SK-N-SH treated with all-trans-retinoic acid at 6 μM for 48 hours (cell line): ENCODE results near the gene NCAM2.

ENCODE experiments used
- ATAC-seq: fragments of 200-7000 bp; cut with Tn5 transposase; 3 replicates; pipeline ENCODE4 v1.9.1; 2020; ENCODE audit warnings: mild to moderate bottlenecking, moderate library complexity
- ARNTL ChIP-seq: fragments of 450-650 bp; formaldehyde crosslinking; IDR thresholded peaks from 2 replicates; pipeline ENCODE4 v1.5.0; 2020; ENCODE audit warnings: low read depth, mild to moderate bottlenecking, moderate library complexity, borderline replicate concordance
- BACH2 ChIP-seq: fragments of 250-450 bp; sonication (Bioruptor Pico); IDR thresholded peaks from 2 replicates; pipeline ENCODE4 v1.9.0; 2021; ENCODE audit warnings: mild to moderate bottlenecking, borderline replicate concordance
- CSDC2 ChIP-seq: fragments of 250-450 bp; sonication (Bioruptor Pico); IDR thresholded peaks from 2 replicates; pipeline ENCODE4 v1.5.0; 2020; ENCODE audit warnings: mild to moderate bottlenecking, moderate library complexity
- ESRRG ChIP-seq: fragments of 250-450 bp; sonication (Bioruptor Pico); IDR thresholded peaks from 2 replicates; pipeline ENCODE4 v1.6.1; 2021; ENCODE audit warnings: mild to moderate bottlenecking
- GLIS3 ChIP-seq: fragments of 250-450 bp; sonication (Bioruptor Pico); IDR thresholded peaks from 2 replicates; pipeline ENCODE4 v1.5.0; 2020; ENCODE audit warnings: mild to moderate bottlenecking, moderate library complexity
- ISL1 ChIP-seq: fragments of 250-450 bp; sonication (Bioruptor Pico); IDR thresholded peaks from 2 replicates; pipeline ENCODE4 v2.1.2; 2022; ENCODE audit warnings: mild to moderate bottlenecking, moderate library complexity
- OSR1 ChIP-seq: fragments of 250-450 bp; sonication (Bioruptor Pico); IDR thresholded peaks from 2 replicates; pipeline ENCODE4 v1.8.0; 2022; ENCODE audit warnings: moderate library complexity, mild to moderate bottlenecking, inconsistent platforms
- PPARA ChIP-seq: fragments of 250-450 bp; sonication (Bioruptor Pico); IDR thresholded peaks from 2 replicates; pipeline ENCODE4 v1.5.0; 2020; ENCODE audit warnings: mild to moderate bottlenecking, borderline replicate concordance
- RARB ChIP-seq: fragments of 250-450 bp; sonication (Bioruptor Pico); IDR thresholded peaks from 2 replicates; pipeline ENCODE4 v1.8.0; 2021; ENCODE audit warnings: mild to moderate bottlenecking, moderate library complexity
- SNAI2 ChIP-seq: fragments of 250-450 bp; sonication (Bioruptor Pico); IDR thresholded peaks from 2 replicates; pipeline ENCODE4 v1.5.0; 2020; ENCODE audit warnings: mild to moderate bottlenecking, moderate library complexity
- TCF4 ChIP-seq: fragments of 250-450 bp; sonication (Bioruptor Pico); IDR thresholded peaks from 2 replicates; pipeline ENCODE4 v1.8.0; 2021; ENCODE audit warnings: mild to moderate bottlenecking, moderate library complexity, borderline replicate concordance
- TOX ChIP-seq: fragments of 250-450 bp; sonication (Bioruptor Pico); IDR thresholded peaks from 2 replicates; pipeline ENCODE4 v1.8.0; 2021; ENCODE audit warnings: mild to moderate bottlenecking, moderate library complexity, borderline replicate concordance
- ZC3H10 ChIP-seq: fragments of 250-450 bp; sonication (Bioruptor Pico); IDR thresholded peaks from 2 replicates; pipeline ENCODE4 v1.5.1; 2021; ENCODE audit warnings: mild to moderate bottlenecking, moderate library complexity
- ZFP3 ChIP-seq: fragments of 250-450 bp; sonication (Bioruptor Pico); IDR thresholded peaks from 2 replicates; pipeline ENCODE4 v1.5.0; 2020; ENCODE audit warnings: mild to moderate bottlenecking, moderate library complexity
- ZFP30 ChIP-seq: fragments of 450-650 bp; formaldehyde crosslinking; IDR thresholded peaks from 2 replicates; pipeline ENCODE4 v1.5.0; 2022; ENCODE audit warnings: mild to moderate bottlenecking, moderate library complexity
- ZNF565 ChIP-seq: fragments of 450-650 bp; formaldehyde crosslinking; conservative IDR thresholded peaks from 2 replicates; pipeline ENCODE4 v1.5.0; 2020; ENCODE audit warnings: low read depth, mild to moderate bottlenecking, moderate library complexity
- ZNF70 ChIP-seq: fragments of 450-650 bp; formaldehyde crosslinking; IDR thresholded peaks from 2 replicates; pipeline ENCODE4 v1.5.0; 2020; ENCODE audit warnings: mild to moderate bottlenecking, moderate library complexity
- ZNF8 ChIP-seq: fragments of 450-650 bp; formaldehyde crosslinking; IDR thresholded peaks from 2 replicates; pipeline ENCODE4 v1.5.0; 2020; ENCODE audit warnings: mild to moderate bottlenecking, moderate library complexity
- TF ChIP-seq, protein P1 (sequence below): fragments of 250-450 bp; sonication (Bioruptor Pico); IDR thresholded peaks from 2 replicates; pipeline ENCODE4 v1.8.0; 2021; ENCODE audit warnings: low read depth, mild to moderate bottlenecking, moderate library complexity, borderline replicate concordance
- TF ChIP-seq, protein P2 (sequence below): fragments of 250-450 bp; sonication (Bioruptor Pico); IDR thresholded peaks from 2 replicates; pipeline ENCODE4 v1.5.1; 2020; ENCODE audit warnings: low read depth, mild to moderate bottlenecking, moderate library complexity
- TF ChIP-seq, protein P3 (sequence below): fragments of 250-450 bp; sonication (Bioruptor Pico); IDR thresholded peaks from 2 replicates; pipeline ENCODE4 v1.8.0; 2020; ENCODE audit warnings: mild to moderate bottlenecking, moderate library complexity, borderline replicate concordance
- TF ChIP-seq, protein P4 (sequence below): fragments of 250-450 bp; sonication (Bioruptor Pico); IDR thresholded peaks from 2 replicates; pipeline ENCODE4 v1.5.1; 2021; ENCODE audit warnings: mild to moderate bottlenecking, moderate library complexity

The NCAM2 gene

DNA sequence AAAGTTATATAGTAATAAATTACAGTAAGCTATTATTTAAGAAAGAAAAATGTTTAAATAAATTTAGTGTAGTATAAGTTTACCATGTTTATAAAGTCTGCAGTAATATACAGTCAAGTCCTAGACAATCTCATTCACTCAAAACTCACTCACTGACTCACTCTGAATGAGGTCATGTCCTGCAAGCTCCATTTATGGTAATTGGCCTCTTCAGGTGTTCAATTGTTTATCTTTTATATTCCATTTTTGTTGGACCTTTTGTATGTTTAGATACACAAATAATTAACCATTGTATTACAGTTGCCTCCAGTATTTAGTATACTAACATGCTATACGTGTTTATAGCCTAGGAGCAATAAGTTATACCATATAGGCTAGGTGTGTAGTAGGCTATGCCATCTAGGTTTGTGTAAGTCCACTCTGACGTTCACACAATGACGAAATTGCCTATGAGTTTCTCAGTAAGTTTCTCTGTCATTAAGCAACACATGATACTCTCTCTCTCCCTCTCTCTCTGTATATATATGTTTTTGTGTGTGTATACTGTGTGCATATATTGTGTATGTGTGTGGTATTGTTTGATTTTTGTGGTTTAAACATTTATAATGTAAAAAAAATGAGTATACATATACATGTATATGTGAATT lies 161.2 kb downstream of the NCAM2 start:
- no peak for ATAC-seq

DNA sequence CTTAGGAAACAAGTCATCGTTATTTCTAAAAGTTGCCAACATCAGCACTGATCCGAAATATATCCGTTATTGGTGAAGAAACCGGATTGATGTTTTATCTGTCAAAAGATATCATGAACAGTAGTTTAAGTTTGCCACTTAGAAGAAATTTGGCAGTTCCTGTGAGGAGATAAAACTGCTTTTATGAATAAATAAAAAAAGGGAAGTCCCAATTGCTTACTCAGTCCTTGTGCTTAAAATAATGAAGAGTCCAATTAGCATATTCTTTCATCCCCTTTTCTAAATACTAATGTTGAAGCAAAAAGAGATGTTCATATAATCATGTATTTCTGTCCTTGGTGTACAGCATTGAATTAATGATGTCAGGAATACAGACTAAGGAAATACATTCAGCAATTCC lies 164.6 kb downstream of the NCAM2 start:
- no peak for ATAC-seq

More for the DNA sequence above, 161.2 kb downstream of the NCAM2 start:
- TF ChIP-seq GLIS3 (CRISPR knock-in tag): no peak
- no peak for TF ChIP-seq ZNF565 (CRISPR knock-in tag)
- TF ChIP-seq TCF4: no peak
- TF ChIP-seq ESRRG: no peak
- no peak for TF ChIP-seq OSR1 (CRISPR knock-in tag)
- TF ChIP-seq ARNTL (CRISPR knock-in tag): no peak
- TF ChIP-seq, protein P1, sequence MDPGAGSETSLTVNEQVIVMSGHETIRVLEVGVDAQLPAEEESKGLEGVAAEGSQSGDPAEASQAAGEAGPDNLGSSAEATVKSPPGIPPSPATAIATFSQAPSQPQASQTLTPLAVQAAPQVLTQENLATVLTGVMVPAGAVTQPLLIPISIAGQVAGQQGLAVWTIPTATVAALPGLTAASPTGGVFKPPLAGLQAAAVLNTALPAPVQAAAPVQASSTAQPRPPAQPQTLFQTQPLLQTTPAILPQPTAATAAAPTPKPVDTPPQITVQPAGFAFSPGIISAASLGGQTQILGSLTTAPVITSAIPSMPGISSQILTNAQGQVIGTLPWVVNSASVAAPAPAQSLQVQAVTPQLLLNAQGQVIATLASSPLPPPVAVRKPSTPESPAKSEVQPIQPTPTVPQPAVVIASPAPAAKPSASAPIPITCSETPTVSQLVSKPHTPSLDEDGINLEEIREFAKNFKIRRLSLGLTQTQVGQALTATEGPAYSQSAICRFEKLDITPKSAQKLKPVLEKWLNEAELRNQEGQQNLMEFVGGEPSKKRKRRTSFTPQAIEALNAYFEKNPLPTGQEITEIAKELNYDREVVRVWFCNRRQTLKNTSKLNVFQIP (CRISPR knock-in tag): no peak
- no peak for TF ChIP-seq ZFP30 (CRISPR knock-in tag)
- TF ChIP-seq CSDC2 (CRISPR knock-in tag): no peak
- TF ChIP-seq ZC3H10 (CRISPR knock-in tag): no peak
- no peak for TF ChIP-seq TOX (CRISPR knock-in tag)
- no peak for TF ChIP-seq ZFP3 (CRISPR knock-in tag)
- TF ChIP-seq, all 23 proteins: peak for 0

DNA sequence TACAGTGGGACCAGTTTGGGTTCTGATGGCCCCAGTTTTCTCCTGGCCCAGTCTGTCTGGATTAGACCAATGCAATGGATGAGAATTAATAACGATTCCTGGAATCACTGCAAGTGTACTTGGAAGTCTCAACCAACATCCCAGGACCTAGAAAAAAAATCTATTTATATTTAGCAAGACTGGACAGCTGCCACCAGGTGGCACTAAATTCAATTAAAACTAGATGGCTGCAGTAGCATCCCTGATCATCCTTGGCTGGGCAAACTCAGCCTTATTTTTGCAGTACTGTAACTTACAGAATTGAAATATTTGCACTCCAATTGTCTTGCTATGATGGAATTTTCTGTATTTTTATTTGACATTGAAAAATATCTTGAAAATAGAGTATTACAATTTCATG lies 165.7 kb downstream of the NCAM2 start:
- ATAC-seq: peak; percentile 88
- TF ChIP-seq, protein P1 (CRISPR knock-in tag): no peak
- TF ChIP-seq ZNF565 (CRISPR knock-in tag): no peak
- no peak for TF ChIP-seq GLIS3 (CRISPR knock-in tag)
- TF ChIP-seq ZC3H10 (CRISPR knock-in tag): no peak
- TF ChIP-seq PPARA (CRISPR knock-in tag): no peak
- TF ChIP-seq ESRRG: no peak
- no peak for TF ChIP-seq TOX (CRISPR knock-in tag)
- TF ChIP-seq, protein P2, sequence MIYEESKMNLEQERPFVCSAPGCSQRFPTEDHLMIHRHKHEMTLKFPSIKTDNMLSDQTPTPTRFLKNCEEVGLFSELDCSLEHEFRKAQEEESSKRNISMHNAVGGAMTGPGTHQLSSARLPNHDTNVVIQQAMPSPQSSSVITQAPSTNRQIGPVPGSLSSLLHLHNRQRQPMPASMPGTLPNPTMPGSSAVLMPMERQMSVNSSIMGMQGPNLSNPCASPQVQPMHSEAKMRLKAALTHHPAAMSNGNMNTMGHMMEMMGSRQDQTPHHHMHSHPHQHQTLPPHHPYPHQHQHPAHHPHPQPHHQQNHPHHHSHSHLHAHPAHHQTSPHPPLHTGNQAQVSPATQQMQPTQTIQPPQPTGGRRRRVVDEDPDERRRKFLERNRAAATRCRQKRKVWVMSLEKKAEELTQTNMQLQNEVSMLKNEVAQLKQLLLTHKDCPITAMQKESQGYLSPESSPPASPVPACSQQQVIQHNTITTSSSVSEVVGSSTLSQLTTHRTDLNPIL (CRISPR knock-in tag): no peak
- TF ChIP-seq, protein P3, sequence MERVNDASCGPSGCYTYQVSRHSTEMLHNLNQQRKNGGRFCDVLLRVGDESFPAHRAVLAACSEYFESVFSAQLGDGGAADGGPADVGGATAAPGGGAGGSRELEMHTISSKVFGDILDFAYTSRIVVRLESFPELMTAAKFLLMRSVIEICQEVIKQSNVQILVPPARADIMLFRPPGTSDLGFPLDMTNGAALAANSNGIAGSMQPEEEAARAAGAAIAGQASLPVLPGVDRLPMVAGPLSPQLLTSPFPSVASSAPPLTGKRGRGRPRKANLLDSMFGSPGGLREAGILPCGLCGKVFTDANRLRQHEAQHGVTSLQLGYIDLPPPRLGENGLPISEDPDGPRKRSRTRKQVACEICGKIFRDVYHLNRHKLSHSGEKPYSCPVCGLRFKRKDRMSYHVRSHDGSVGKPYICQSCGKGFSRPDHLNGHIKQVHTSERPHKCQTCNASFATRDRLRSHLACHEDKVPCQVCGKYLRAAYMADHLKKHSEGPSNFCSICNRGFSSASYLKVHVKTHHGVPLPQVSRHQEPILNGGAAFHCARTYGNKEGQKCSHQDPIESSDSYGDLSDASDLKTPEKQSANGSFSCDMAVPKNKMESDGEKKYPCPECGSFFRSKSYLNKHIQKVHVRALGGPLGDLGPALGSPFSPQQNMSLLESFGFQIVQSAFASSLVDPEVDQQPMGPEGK (CRISPR knock-in tag): no peak
- TF ChIP-seq ISL1 (CRISPR knock-in tag): no peak
- TF ChIP-seq ZNF70 (CRISPR knock-in tag): no peak
- no peak for TF ChIP-seq ZFP3 (CRISPR knock-in tag)
- TF ChIP-seq TCF4: no peak
- no peak for TF ChIP-seq SNAI2 (CRISPR knock-in tag)
- TF ChIP-seq OSR1 (CRISPR knock-in tag): no peak

More for the DNA sequence above, 164.6 kb downstream of the NCAM2 start:
- TF ChIP-seq ZC3H10 (CRISPR knock-in tag) (no peak), ZNF70 (CRISPR knock-in tag) (no peak), BACH2 (CRISPR knock-in tag) (no peak), OSR1 (CRISPR knock-in tag) (no peak), PPARA (CRISPR knock-in tag) (no peak), ARNTL (CRISPR knock-in tag) (no peak), TOX (CRISPR knock-in tag) (no peak), CSDC2 (CRISPR knock-in tag) (no peak), ZNF565 (CRISPR knock-in tag) (no peak), RARB (no peak), ZNF8 (CRISPR knock-in tag) (no peak), ISL1 (CRISPR knock-in tag) (no peak), ZFP30 (CRISPR knock-in tag) (no peak)
- TF ChIP-seq, protein P4, sequence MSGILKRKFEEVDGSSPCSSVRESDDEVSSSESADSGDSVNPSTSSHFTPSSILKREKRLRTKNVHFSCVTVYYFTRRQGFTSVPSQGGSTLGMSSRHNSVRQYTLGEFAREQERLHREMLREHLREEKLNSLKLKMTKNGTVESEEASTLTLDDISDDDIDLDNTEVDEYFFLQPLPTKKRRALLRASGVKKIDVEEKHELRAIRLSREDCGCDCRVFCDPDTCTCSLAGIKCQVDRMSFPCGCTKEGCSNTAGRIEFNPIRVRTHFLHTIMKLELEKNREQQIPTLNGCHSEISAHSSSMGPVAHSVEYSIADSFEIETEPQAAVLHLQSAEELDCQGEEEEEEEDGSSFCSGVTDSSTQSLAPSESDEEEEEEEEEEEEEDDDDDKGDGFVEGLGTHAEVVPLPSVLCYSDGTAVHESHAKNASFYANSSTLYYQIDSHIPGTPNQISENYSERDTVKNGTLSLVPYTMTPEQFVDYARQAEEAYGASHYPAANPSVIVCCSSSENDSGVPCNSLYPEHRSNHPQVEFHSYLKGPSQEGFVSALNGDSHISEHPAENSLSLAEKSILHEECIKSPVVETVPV (CRISPR knock-in tag): no peak
- TF ChIP-seq, protein P2 (CRISPR knock-in tag): no peak
- TF ChIP-seq, protein P3 (CRISPR knock-in tag): no peak
- TF ChIP-seq, all 23 proteins: peak for 0
